ENCODE results near the gene PRKAG2.

The PRKAG2 gene

DNA sequence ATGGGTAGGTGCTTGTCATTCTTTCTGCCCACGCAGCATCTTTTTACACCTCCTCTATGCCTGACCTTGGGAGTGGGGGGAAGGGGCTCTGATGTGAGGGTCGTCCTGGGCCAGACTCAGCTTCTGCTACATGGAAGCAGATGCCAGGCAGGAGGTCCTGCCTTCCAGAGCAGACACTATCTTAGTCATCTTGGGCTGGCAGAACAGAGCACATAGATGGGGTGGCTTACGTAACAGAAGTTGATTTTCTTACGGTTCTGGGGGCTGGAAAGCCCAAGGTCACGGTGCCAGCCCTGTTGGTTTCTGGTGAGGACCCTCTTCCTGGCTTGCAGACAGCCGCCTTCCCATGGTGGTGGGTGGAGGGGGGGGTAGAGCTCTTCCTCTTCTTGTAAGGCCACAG is 159.0 kb downstream of the PRKAG2 start:
- Histone ChIP-seq H3K27me3 (replicated peaks) (no peaks in the 10 kb centered on the region), H3K4me3 (ENCODE audit: low read depth, low read length) (no peak overlapping the region), H3K27ac (no peak overlapping the region), H3K36me3 (replicated peaks) (no peaks in the 10 kb centered on the region)
- no peak for DNase-seq
- in situ Hi-C loops (cut with HindIII; ENCODE audit: low pct_ligation_motif_present, low sequenced_read_pairs) = no loop called here
- TF ChIP-seq, protein P1, sequence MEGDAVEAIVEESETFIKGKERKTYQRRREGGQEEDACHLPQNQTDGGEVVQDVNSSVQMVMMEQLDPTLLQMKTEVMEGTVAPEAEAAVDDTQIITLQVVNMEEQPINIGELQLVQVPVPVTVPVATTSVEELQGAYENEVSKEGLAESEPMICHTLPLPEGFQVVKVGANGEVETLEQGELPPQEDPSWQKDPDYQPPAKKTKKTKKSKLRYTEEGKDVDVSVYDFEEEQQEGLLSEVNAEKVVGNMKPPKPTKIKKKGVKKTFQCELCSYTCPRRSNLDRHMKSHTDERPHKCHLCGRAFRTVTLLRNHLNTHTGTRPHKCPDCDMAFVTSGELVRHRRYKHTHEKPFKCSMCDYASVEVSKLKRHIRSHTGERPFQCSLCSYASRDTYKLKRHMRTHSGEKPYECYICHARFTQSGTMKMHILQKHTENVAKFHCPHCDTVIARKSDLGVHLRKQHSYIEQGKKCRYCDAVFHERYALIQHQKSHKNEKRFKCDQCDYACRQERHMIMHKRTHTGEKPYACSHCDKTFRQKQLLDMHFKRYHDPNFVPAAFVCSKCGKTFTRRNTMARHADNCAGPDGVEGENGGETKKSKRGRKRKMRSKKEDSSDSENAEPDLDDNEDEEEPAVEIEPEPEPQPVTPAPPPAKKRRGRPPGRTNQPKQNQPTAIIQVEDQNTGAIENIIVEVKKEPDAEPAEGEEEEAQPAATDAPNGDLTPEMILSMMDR (IDR thresholded peaks at IDR 0.05; ENCODE audit: low read depth, low read length, missing control alignments) = no peak

DNA sequence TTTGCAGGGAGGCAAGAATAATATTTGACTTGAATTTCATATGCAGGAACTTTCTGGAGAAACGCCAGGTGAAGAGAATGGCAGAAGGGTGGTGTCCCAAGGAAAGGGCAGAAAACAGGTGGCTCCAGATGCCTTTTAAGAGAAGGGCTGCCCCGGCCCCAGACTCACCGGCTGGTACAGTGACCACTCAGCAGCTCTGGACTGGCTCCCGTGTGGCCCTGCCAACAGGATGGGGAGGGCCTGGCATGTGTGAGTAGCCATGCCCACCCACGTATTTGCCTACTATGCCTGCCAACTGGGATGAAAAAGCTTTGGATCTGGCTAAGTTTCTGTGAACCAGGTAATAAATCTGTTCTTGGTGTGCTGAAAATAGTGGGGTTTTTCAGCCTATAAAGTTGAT is 159.5 kb downstream of the PRKAG2 start:
- no peak overlapping the region for H3K27ac ChIP-seq
- TF ChIP-seq, protein P1 (IDR thresholded peaks at IDR 0.05; ENCODE audit: low read depth, low read length, missing control alignments) = no peak
- DNase-seq = no peak
- H3K27me3 ChIP-seq (replicated peaks) = no peaks in the 10 kb centered on the region
- H3K36me3 ChIP-seq (replicated peaks) = no peaks in the 10 kb centered on the region
- in situ Hi-C loops (cut with HindIII; ENCODE audit: low pct_ligation_motif_present, low sequenced_read_pairs) = no loop called here
- no peak overlapping the region for H3K4me3 ChIP-seq (ENCODE audit: low read depth, low read length)

GRCh38 chr7:151716323-151716722 is 160.6 kb downstream of the PRKAG2 start:
- no peak for DNase-seq
- Histone ChIP-seq H3K27ac (no peak overlapping the region), H3K4me3 (ENCODE audit: low read depth, low read length) (no peak overlapping the region), H3K27me3 (replicated peaks) (no peaks in the 10 kb centered on the region), H3K36me3 (replicated peaks) (no peaks in the 10 kb centered on the region)
- in situ Hi-C loops (cut with HindIII; ENCODE audit: low pct_ligation_motif_present, low sequenced_read_pairs) = no loop called here
- TF ChIP-seq, protein P1 (IDR thresholded peaks at IDR 0.05; ENCODE audit: low read depth, low read length, missing control alignments) = no peak

DNA sequence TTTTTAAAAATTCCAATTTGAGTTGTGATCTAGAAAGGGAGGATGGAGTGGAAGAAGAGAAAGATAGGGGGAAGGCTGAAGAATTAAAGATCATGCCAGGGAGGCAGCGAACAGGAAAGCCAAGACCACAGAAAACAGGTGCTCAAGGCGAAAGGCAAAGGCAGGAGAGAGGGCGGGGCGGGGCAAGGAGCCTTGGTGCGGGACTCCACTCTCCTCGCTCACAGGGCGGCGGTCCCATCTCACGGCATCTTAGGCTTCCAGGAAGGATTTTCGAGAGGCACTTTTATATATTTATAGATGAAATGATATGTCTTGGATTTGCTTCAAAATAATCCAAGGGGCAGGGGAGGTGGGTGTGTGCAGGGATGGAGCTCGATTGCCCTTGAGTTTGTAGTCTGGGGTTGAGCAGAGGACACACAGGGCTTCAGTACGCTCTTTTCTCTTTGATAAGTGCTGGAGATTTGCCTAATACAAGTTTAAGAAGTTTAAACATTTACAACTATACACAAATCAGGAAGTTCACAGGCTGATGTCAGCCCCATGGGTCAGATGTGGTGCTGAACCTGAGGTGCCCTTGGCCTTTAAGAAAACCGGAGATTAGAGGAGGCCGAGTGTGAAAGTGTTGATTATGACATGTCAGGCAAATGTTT is 161.1 kb downstream of the PRKAG2 start:
- TF ChIP-seq, protein P1 (IDR thresholded peaks at IDR 0.05; ENCODE audit: low read depth, low read length, missing control alignments) = no peak

GRCh38 chr7:151714201-151714600 is 162.7 kb downstream of the PRKAG2 start:
- no peak overlapping the region for H3K27ac ChIP-seq
- no peaks in the 10 kb centered on the region for H3K27me3 ChIP-seq (replicated peaks)
- no peak for DNase-seq
- in situ Hi-C loops (cut with HindIII; ENCODE audit: low pct_ligation_motif_present, low sequenced_read_pairs) = no loop called here
- TF ChIP-seq, protein P1 (IDR thresholded peaks at IDR 0.05; ENCODE audit: low read depth, low read length, missing control alignments) = no peak
- no peak overlapping the region for H3K4me3 ChIP-seq (ENCODE audit: low read depth, low read length)
- H3K36me3 ChIP-seq (replicated peaks) = peaks cover 2% of the 10 kb centered on the region

More for the DNA sequence above, 161.1 kb downstream of the PRKAG2 start:
- no peaks in the 10 kb centered on the region for H3K36me3 ChIP-seq (replicated peaks)
- H3K4me3 ChIP-seq (ENCODE audit: low read depth, low read length) = no peak overlapping the region
- in situ Hi-C loops (cut with HindIII; ENCODE audit: low pct_ligation_motif_present, low sequenced_read_pairs) = no loop called here
- H3K27me3 ChIP-seq (replicated peaks) = no peaks in the 10 kb centered on the region
- no peak for DNase-seq
- no peak overlapping the region for H3K27ac ChIP-seq

DNA sequence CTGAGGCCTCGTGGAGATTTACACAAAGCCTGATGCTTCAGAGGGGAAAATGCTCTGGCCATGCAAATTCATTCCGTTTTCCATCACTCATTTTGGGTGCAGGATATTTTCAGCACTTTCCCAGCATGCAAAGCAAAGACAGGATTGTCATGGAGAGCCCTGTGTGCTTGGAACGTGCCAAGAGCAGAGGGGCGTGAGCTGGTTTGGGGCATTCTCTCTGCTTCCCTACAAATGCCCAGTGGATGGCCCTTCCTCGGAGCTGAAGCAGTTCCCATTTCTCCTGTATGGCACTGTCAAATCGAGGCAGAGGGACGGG is 164.1 kb downstream of the PRKAG2 start:
- H3K27me3 ChIP-seq (replicated peaks) = no peaks in the 10 kb centered on the region
- H3K27ac ChIP-seq = no peak overlapping the region
- in situ Hi-C loops (cut with HindIII; ENCODE audit: low pct_ligation_motif_present, low sequenced_read_pairs) = no loop called here
- peaks cover 2% of the 10 kb centered on the region for H3K36me3 ChIP-seq (replicated peaks)
- TF ChIP-seq, protein P1 (IDR thresholded peaks at IDR 0.05; ENCODE audit: low read depth, low read length, missing control alignments) = no peak
- DNase-seq = no peak
- no peak overlapping the region for H3K4me3 ChIP-seq (ENCODE audit: low read depth, low read length)

Data from brain microvascular endothelial cell (primary cell).